ENCODE data around the gene FNDC4. TPM values are rescaled to one million over a fixed set of nuclear protein-coding genes. Genes with fewer than 3 reads are reported as not detected.

Gene FNDC4
- total RNA-seq, 1 experiment from 2014 or later: 1.3 TPM

GRCh38 chr2:27461118-27461517, 33.9 kb downstream of the FNDC4 start:
- Histone ChIP-seq H3K36me3 (ENCODE audit: insufficient read depth, low read length, poor library complexity, severe bottlenecking) (peaks cover 6% of the 10 kb centered on the region), H3K4me3 (ENCODE audit: low read depth, low read length, poor library complexity, severe bottlenecking) (no peak overlapping the region), H3K27ac (ENCODE audit: low read depth, low read length, poor library complexity, severe bottlenecking) (no peak overlapping the region), H3K9me3 (ENCODE audit: low read depth, low read length, poor library complexity, severe bottlenecking) (no peaks in the 10 kb centered on the region), H3K4me1 (ENCODE audit: insufficient read depth, low read length, poor library complexity, severe bottlenecking) (no peaks in the 10 kb centered on the region), H3K27me3 (replicated peaks; ENCODE audit: insufficient read depth, low read depth, low read length, poor library complexity) (no peaks in the 10 kb centered on the region)
- no TSS peak for BruUV-seq (replicated peaks)
- ChIA-PET CTCF (no interaction called here), POLR2A (ENCODE audit: low non-redundant PET) (interaction anchor here (0.6 kb wide), 1 partner anchor 11 kb away, joined by 3 read pairs; no protein-coding TSS in a partner anchor)
- intact Hi-C loops (cut with micrococcal nuclease; ENCODE audit: unreplicated experiment): no loop called here
- no peak for DNase-seq (ENCODE audit: low spot score)
- TF ChIP-seq EZH2 (IDR thresholded peaks at IDR 0.05; ENCODE audit: borderline replicate concordance, low read depth, low read length, poor library complexity, severe bottlenecking) (no peak), CTCF (conservative IDR thresholded peaks at IDR 0.05; ENCODE audit: low read depth, low read length) (no peak)

GRCh38 chr2:27453968-27454367, 41.0 kb downstream of the FNDC4 start:
- ChIA-PET POLR2A (ENCODE audit: low non-redundant PET) (no interaction called here), CTCF (no interaction called here)
- Histone ChIP-seq H3K27ac (ENCODE audit: low read depth, low read length, poor library complexity, severe bottlenecking) (no peak overlapping the region), H3K27me3 (replicated peaks; ENCODE audit: insufficient read depth, low read depth, low read length, poor library complexity) (no peaks in the 10 kb centered on the region), H3K9me3 (ENCODE audit: low read depth, low read length, poor library complexity, severe bottlenecking) (no peaks in the 10 kb centered on the region), H3K4me3 (ENCODE audit: low read depth, low read length, poor library complexity, severe bottlenecking) (no peak overlapping the region), H3K36me3 (ENCODE audit: insufficient read depth, low read length, poor library complexity, severe bottlenecking) (peaks cover 6% of the 10 kb centered on the region), H3K4me1 (ENCODE audit: insufficient read depth, low read length, poor library complexity, severe bottlenecking) (no peaks in the 10 kb centered on the region)
- no peak for DNase-seq (ENCODE audit: low spot score)
- no TSS peak for BruUV-seq (replicated peaks)
- intact Hi-C loops (cut with micrococcal nuclease; ENCODE audit: unreplicated experiment): no loop called here
- TF ChIP-seq EZH2 (IDR thresholded peaks at IDR 0.05; ENCODE audit: borderline replicate concordance, low read depth, low read length, poor library complexity, severe bottlenecking) (no peak), CTCF (conservative IDR thresholded peaks at IDR 0.05; ENCODE audit: low read depth, low read length) (no peak)

GRCh38 chr2:27451095-27451494, 43.9 kb downstream of the FNDC4 start:
- POLR2A ChIA-PET (ENCODE audit: low non-redundant PET): no interaction called here
- CTCF ChIA-PET: no interaction called here
- Histone ChIP-seq H3K27ac (ENCODE audit: low read depth, low read length, poor library complexity, severe bottlenecking) (no peak overlapping the region), H3K36me3 (ENCODE audit: insufficient read depth, low read length, poor library complexity, severe bottlenecking) (peaks cover 5% of the 10 kb centered on the region), H3K9me3 (ENCODE audit: low read depth, low read length, poor library complexity, severe bottlenecking) (no peaks in the 10 kb centered on the region), H3K4me3 (ENCODE audit: low read depth, low read length, poor library complexity, severe bottlenecking) (no peak overlapping the region), H3K27me3 (replicated peaks; ENCODE audit: insufficient read depth, low read depth, low read length, poor library complexity) (no peaks in the 10 kb centered on the region), H3K4me1 (ENCODE audit: insufficient read depth, low read length, poor library complexity, severe bottlenecking) (no peaks in the 10 kb centered on the region)
- no peak for DNase-seq (ENCODE audit: low spot score)
- TF ChIP-seq EZH2 (IDR thresholded peaks at IDR 0.05; ENCODE audit: borderline replicate concordance, low read depth, low read length, poor library complexity, severe bottlenecking): no peak
- no peak for TF ChIP-seq CTCF (conservative IDR thresholded peaks at IDR 0.05; ENCODE audit: low read depth, low read length)
- intact Hi-C loops (cut with micrococcal nuclease; ENCODE audit: unreplicated experiment): no loop called here
- no TSS peak for BruUV-seq (replicated peaks)
